Fibroblast of lung (primary cell): ENCODE measurements around the gene P2RY4.

Experiments
- EZH2 ChIP-seq: IDR thresholded peaks from 2 replicates; pipeline ENCODE4 v1.5.1; 2012; ENCODE audit warnings: low read length, control low read depth, mild to moderate bottlenecking; ENCODE audit errors: missing control alignments
- TF ChIP-seq, protein P1 (sequence below), 2 donors: IDR thresholded peaks in 1 of 2; conservative IDR thresholded peaks in 1 of 2; 1 replicate in 1 of 2; 2 replicates in 1 of 2; pipeline ENCODE4 v1.5.1; 2011 to 2012; ENCODE audit warnings: low read length in 2 of 2, control low read depth in 1 of 2, inconsistent platforms in 1 of 2, low read depth in 1 of 2, mild to moderate bottlenecking in 1 of 2

DNA sequence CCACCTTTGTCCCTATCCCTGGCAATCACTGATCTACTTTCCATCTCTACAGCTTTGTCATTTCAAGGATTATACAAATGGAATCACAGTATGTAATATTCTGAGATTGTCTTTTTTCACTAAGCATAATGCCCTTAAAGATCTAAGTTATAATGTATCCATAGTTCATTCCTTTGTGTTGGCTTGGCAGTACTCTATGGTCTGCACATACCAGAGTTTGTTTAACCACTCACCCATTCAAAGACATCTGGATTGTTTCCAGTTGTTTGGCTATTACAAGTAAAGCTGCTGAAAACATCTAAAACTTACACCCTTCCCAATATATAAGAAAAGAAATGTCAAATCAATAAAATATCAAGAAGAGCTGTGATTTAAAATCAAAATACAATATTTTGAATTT, 51.5 kb downstream of the P2RY4 start:
- TF ChIP-seq, protein P1, sequence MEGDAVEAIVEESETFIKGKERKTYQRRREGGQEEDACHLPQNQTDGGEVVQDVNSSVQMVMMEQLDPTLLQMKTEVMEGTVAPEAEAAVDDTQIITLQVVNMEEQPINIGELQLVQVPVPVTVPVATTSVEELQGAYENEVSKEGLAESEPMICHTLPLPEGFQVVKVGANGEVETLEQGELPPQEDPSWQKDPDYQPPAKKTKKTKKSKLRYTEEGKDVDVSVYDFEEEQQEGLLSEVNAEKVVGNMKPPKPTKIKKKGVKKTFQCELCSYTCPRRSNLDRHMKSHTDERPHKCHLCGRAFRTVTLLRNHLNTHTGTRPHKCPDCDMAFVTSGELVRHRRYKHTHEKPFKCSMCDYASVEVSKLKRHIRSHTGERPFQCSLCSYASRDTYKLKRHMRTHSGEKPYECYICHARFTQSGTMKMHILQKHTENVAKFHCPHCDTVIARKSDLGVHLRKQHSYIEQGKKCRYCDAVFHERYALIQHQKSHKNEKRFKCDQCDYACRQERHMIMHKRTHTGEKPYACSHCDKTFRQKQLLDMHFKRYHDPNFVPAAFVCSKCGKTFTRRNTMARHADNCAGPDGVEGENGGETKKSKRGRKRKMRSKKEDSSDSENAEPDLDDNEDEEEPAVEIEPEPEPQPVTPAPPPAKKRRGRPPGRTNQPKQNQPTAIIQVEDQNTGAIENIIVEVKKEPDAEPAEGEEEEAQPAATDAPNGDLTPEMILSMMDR (conservative IDR thresholded peaks at IDR 0.05 in 1 of 2, IDR thresholded peaks at IDR 0.05 in 1 of 2; ENCODE audit: low read depth in 1 of 2, low read length in 2 of 2) = no peak
- no peak for TF ChIP-seq EZH2
